Measurements from ENCODE around the gene RIMBP2.

The RIMBP2 gene

DNA sequence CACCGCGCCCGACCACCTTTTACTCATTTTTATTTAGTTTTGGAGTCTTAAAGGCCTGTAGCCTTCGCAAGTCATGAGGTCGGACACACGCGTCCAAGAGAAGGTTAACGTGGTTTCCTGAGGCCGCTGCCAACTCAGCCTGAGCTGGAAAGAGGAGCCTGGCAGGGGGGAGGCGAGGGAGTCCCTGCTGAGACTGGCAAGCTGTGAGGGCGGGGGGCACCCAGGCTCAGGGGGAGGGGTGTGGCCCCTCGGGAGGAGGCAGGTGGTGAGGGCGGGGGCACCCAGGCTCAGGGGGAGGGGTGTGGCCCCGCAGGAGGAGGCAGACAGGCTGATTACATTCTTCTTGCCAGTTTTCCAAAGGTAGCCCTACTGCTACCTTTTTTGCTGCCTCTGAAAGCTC lies 235.2 kb downstream of the RIMBP2 start:
- H3K27ac Mint-ChIP-seq, result no peak overlapping the region
- H3K9me3 Mint-ChIP-seq, result no peaks in the 10 kb centered on the region
- H3K36me3 Mint-ChIP-seq, result no peaks in the 10 kb centered on the region
- H3K27me3 Mint-ChIP-seq, result peaks cover 1% of the 10 kb centered on the region
- no peak overlapping the region for H3K4me3 Mint-ChIP-seq
- no peaks in the 10 kb centered on the region for H3K4me1 Mint-ChIP-seq

DNA sequence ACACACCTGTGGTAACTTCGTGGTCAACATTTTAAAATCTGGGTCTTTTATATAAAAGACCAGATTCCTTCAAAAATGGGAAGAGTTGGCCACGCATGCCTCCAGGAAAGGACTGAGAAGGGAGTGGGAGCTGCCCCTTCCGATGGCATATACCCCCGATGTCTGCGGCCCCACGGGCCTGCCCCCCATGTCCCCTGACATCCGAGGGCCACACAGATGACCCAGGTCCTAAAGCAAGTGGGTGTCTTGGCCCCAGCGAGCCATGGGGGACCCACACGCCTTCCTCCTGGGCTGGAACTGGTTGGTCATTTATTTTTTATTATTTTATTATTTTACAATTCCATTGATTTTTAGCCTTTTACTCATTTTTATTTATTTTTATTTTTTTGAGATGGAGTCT lies 235.9 kb downstream of the RIMBP2 start:
- Mint-ChIP-seq H3K36me3 (no peaks in the 10 kb centered on the region), H3K27me3 (peaks cover 1% of the 10 kb centered on the region), H3K27ac (no peak overlapping the region), H3K9me3 (no peaks in the 10 kb centered on the region), H3K4me1 (no peaks in the 10 kb centered on the region), H3K4me3 (no peak overlapping the region)

- Mint-ChIP-seq H3K4me3 (no peak overlapping the region), H3K27me3 (peaks cover 1% of the 10 kb centered on the region), H3K4me1 (no peaks in the 10 kb centered on the region), H3K27ac (no peak overlapping the region), H3K9me3 (no peaks in the 10 kb centered on the region), H3K36me3 (no peaks in the 10 kb centered on the region)
Measured at GRCh38 chr12:130479401-130480125, 236.5 kb downstream of the RIMBP2 start.

GRCh38 chr12:130478786-130479185 lies 237.3 kb downstream of the RIMBP2 start:
- no peaks in the 10 kb centered on the region for H3K36me3 Mint-ChIP-seq
- H3K9me3 Mint-ChIP-seq, result no peaks in the 10 kb centered on the region
- H3K4me3 Mint-ChIP-seq, result no peak overlapping the region
- peaks cover 1% of the 10 kb centered on the region for H3K27me3 Mint-ChIP-seq
- H3K4me1 Mint-ChIP-seq, result no peaks in the 10 kb centered on the region
- no peak overlapping the region for H3K27ac Mint-ChIP-seq

DNA sequence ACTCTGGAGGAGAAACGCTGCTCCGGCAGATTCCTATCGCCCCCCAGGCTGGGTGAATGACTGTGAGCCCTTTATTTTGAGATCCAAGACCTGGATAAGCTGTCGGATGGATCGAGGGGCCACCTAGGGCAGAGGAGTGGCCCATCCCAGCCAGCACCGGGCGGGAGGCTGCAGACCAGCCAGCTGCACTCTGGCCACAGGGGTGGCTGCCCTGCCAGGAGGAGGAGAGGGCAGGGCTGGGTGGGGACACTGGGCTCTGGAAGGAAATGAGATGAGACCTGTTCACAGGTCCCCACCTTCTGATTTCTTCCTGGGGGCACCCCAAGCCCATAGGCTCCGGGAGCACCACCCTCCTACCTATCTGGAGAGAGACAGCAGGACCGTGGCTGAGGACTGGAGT lies 238.4 kb downstream of the RIMBP2 start:
- Mint-ChIP-seq H3K36me3 (no peaks in the 10 kb centered on the region), H3K27me3 (peaks cover 2% of the 10 kb centered on the region), H3K4me1 (no peaks in the 10 kb centered on the region), H3K4me3 (no peak overlapping the region), H3K27ac (no peak overlapping the region), H3K9me3 (no peaks in the 10 kb centered on the region)

DNA sequence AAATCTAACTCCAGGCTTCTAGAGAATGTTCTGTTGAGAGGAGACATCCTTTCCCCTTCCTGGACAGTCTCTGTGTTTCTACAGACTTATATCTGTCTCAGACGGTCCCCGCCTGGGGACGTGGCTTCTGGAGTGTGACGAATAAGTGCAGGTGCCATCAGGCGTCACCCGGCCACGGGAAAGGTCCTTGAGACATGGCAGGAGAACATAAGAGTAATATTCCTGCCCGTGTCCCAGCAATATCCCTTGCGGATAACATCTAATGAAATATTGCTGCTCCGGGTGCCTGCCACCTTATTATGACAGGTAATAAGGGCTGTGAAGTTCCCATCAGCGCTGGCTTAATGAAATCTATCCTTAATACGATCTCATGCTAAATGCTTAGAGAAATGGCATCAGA lies 238.8 kb downstream of the RIMBP2 start:
- H3K27ac Mint-ChIP-seq, result no peak overlapping the region
- H3K4me3 Mint-ChIP-seq, result no peak overlapping the region
- no peaks in the 10 kb centered on the region for H3K4me1 Mint-ChIP-seq
- no peaks in the 10 kb centered on the region for H3K9me3 Mint-ChIP-seq
- H3K27me3 Mint-ChIP-seq, result peaks cover 3% of the 10 kb centered on the region
- H3K36me3 Mint-ChIP-seq, result no peaks in the 10 kb centered on the region

DNA sequence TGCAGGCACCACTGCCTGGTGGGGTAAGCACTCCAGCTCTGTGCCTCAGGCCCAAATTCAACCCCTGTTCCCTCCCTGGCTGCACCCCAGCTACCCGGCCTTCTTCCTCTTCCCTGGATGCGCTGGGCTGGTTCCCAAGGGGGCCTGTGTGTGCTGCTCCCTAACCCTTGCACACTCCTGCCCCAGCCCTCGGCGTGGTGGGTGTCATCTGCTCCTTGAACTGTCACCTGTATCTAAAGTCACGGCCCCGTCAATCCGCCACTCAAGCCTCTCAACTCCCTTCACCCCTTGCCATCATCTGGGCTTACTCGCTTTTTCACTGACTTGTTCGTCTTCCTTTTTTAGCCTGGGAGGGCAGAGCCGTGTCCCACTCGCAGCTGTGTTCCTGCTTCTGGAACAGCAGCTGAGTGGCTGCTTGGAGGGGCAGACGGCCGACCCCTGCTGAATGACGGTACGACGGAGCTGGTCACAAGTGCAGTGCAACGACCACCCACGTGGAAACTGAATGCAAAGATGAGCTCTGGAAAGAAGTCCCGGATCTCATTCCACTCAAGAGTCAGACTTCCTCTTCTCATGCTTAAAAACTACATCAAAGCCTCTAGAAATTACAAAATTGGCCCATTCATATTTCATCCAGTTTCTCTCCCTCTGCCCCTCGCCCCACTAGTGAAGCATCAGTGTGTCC lies 239.5 kb downstream of the RIMBP2 start:
- Mint-ChIP-seq H3K27me3 (peaks cover 3% of the 10 kb centered on the region), H3K4me3 (no peak overlapping the region), H3K4me1 (no peaks in the 10 kb centered on the region), H3K27ac (no peak overlapping the region), H3K36me3 (no peaks in the 10 kb centered on the region), H3K9me3 (no peaks in the 10 kb centered on the region)

- H3K27me3 Mint-ChIP-seq, result peaks cover 3% of the 10 kb centered on the region
- no peak overlapping the region for H3K4me3 Mint-ChIP-seq
- no peaks in the 10 kb centered on the region for H3K36me3 Mint-ChIP-seq
- H3K9me3 Mint-ChIP-seq, result no peaks in the 10 kb centered on the region
- H3K27ac Mint-ChIP-seq, result no peak overlapping the region
- no peaks in the 10 kb centered on the region for H3K4me1 Mint-ChIP-seq
Measured at GRCh38 chr12:130474599-130475269, 241.4 kb downstream of the RIMBP2 start.

GRCh38 chr12:130473266-130473665 lies 242.8 kb downstream of the RIMBP2 start:
- Mint-ChIP-seq H3K9me3 (no peaks in the 10 kb centered on the region), H3K36me3 (no peaks in the 10 kb centered on the region), H3K27me3 (peaks cover 3% of the 10 kb centered on the region), H3K27ac (no peak overlapping the region), H3K4me1 (no peaks in the 10 kb centered on the region), H3K4me3 (no peak overlapping the region)

- Mint-ChIP-seq H3K36me3 (no peaks in the 10 kb centered on the region), H3K27ac (no peak overlapping the region), H3K4me1 (no peaks in the 10 kb centered on the region), H3K4me3 (no peak overlapping the region), H3K9me3 (no peaks in the 10 kb centered on the region), H3K27me3 (peaks cover 2% of the 10 kb centered on the region)
Measured at GRCh38 chr12:130470969-130471368, 245.1 kb downstream of the RIMBP2 start.

DNA sequence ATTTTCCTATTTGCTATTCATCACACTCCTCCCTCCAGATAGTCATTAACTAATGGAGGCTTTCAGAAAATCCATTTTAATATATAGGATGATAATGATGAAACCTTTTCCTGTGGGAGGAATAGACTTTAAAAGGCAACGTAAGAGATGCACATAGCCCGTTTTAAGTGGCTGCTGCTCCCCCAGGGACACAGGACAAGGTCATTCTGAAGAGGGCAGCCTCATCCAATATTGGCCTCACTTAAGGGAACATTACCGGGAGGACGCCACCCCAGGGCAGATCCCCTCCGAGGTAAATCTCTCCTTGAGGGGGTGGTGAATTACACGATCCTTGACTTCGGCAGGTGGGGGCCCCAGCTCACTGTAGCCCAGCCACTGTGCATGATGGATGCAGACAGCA lies 246.5 kb downstream of the RIMBP2 start:
- H3K4me1 Mint-ChIP-seq, result no peaks in the 10 kb centered on the region
- no peak overlapping the region for H3K27ac Mint-ChIP-seq
- no peak overlapping the region for H3K4me3 Mint-ChIP-seq
- H3K9me3 Mint-ChIP-seq, result no peaks in the 10 kb centered on the region
- H3K27me3 Mint-ChIP-seq, result peaks cover 2% of the 10 kb centered on the region
- no peaks in the 10 kb centered on the region for H3K36me3 Mint-ChIP-seq

DNA sequence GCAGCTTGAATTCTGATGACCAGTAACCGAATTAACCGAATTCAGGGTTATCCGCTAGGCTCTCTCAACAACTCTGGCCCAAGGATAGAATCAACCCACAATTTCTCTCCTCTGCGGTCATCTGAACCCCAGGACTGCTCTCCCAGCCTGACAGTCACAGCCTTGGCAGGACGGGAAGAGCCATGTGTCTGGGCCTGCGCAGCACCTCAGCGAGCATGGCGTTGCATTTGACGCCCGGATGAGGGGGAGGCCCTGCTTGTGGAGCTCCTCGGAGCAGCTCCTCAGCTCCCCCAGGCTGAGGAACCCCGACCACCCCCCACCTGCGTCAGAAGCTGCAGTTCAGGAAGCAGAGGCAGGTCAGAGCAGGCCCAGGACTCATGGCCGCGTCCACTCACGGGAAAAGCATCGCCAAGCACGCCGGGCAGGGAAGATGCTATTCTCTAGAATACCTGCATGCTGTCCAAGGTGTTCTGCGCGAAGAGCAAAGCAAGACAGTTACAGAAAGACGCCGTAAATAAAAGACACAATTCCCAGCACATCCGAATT lies 247.3 kb downstream of the RIMBP2 start:
- Mint-ChIP-seq H3K27me3 (peaks cover 2% of the 10 kb centered on the region), H3K36me3 (no peaks in the 10 kb centered on the region), H3K9me3 (no peaks in the 10 kb centered on the region), H3K4me1 (no peaks in the 10 kb centered on the region), H3K27ac (no peak overlapping the region), H3K4me3 (no peak overlapping the region)

DNA sequence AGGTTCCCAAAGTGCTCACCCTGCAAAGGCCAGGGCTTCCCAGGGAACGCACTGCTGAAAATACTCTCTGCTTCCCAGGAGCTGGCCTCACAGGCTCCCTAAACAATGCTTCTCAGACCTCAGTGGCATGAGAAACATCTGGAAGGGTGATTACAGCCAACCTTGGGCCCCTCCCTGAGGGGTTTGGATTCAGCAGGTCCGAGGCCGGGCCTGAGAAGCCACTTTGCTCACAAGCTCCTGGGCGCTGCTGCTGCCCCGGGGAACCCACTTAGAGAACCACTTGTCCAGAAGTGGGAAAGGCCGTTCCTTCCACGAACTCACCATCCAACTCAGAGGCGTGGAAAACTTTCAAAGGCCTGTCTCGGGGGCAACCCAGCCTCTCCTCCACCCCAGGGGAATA lies 247.9 kb downstream of the RIMBP2 start:
- no peaks in the 10 kb centered on the region for H3K4me1 Mint-ChIP-seq
- H3K36me3 Mint-ChIP-seq, result no peaks in the 10 kb centered on the region
- H3K27me3 Mint-ChIP-seq, result peaks cover 2% of the 10 kb centered on the region
- no peak overlapping the region for H3K4me3 Mint-ChIP-seq
- H3K27ac Mint-ChIP-seq, result no peak overlapping the region
- no peaks in the 10 kb centered on the region for H3K9me3 Mint-ChIP-seq

GRCh38 chr12:130465626-130466025 lies 250.5 kb downstream of the RIMBP2 start:
- no peaks in the 10 kb centered on the region for H3K27me3 Mint-ChIP-seq
- H3K9me3 Mint-ChIP-seq, result no peaks in the 10 kb centered on the region
- H3K4me3 Mint-ChIP-seq, result no peak overlapping the region
- no peaks in the 10 kb centered on the region for H3K36me3 Mint-ChIP-seq
- no peak overlapping the region for H3K27ac Mint-ChIP-seq
- H3K4me1 Mint-ChIP-seq, result no peaks in the 10 kb centered on the region

- Mint-ChIP-seq H3K36me3 (no peaks in the 10 kb centered on the region), H3K9me3 (no peaks in the 10 kb centered on the region), H3K27me3 (no peaks in the 10 kb centered on the region), H3K4me1 (no peaks in the 10 kb centered on the region), H3K27ac (no peak overlapping the region), H3K4me3 (no peak overlapping the region)
Measured at GRCh38 chr12:130465046-130465445, 251.1 kb downstream of the RIMBP2 start.

Data from activated naive CD4-positive, alpha-beta T cell treated with anti-CD3 and anti-CD28 coated beads, Interleukin-2, amount 50 U/mL, for 24 hours (primary cell).